Activated CD8-positive, alpha-beta T cell treated with anti-CD3 and anti-CD28 coated beads for 36 hours (primary cell): Measurements from ENCODE around the gene TNK2. TPM values are rescaled to one million over a fixed set of nuclear protein-coding genes. Genes with fewer than 3 reads are reported as not detected.
"Not testable (repeated sequence)": the region's sequence is repeated elsewhere in the genome, so short reads cannot be mapped to it uniquely, and the experiment has no call there.

Experiments used
- ATAC-seq: fragments of 200-7000 bp; cut with Tn5 transposase; one replicate; pipeline ENCODE4 v1.10.0; 2021; ENCODE audit warnings: mild to moderate bottlenecking, moderate library complexity
- CTCF ChIA-PET: fragments of 350-600 bp; sonication (Branson Sonifier 250); formaldehyde crosslinking; loops from one replicate; lab custom pipeline; 2021; ENCODE audit warnings: antibody characterized with exemption; lab: Charles Lee
- POLR2A ChIA-PET: fragments of 350-600 bp; sonication (Branson Sonifier 250); formaldehyde crosslinking; loops from one replicate; lab custom pipeline; 2021; ENCODE audit warnings: antibody characterized with exemption; lab: Charles Lee
- DNase-seq: peaks from one replicate; pipeline ENCODE4 v3.0.0-alpha.2; 2020
- H3K27ac Mint-ChIP-seq: one replicate; pipeline ENCODE4 v1.8.0; 2021; ENCODE audit warnings: mild to moderate bottlenecking, mixed read lengths
- H3K27me3 Mint-ChIP-seq: one replicate; pipeline ENCODE4 v1.8.0; 2021; ENCODE audit warnings: mixed read lengths
- H3K36me3 Mint-ChIP-seq: one replicate; pipeline ENCODE4 v1.8.0; 2021; ENCODE audit warnings: low read depth, mixed read lengths
- H3K4me1 Mint-ChIP-seq: one replicate; pipeline ENCODE4 v1.8.0; 2021; ENCODE audit warnings: low read depth, mixed read lengths
- H3K4me3 Mint-ChIP-seq: one replicate; pipeline ENCODE4 v1.8.0; 2021; ENCODE audit warnings: mild to moderate bottlenecking, moderate library complexity, mixed read lengths
- H3K9me3 Mint-ChIP-seq: one replicate; pipeline ENCODE4 v1.8.0; 2021; ENCODE audit warnings: mixed read lengths
- intact Hi-C: fragments of 100-400 bp; cut with micrococcal nuclease; formaldehyde crosslinking; loops from one replicate; pipeline ENCODE4 v1.10.0; 2022
- total RNA-seq, 2 experiments: library from RNA; stranded (reverse); gene quantifications; one replicate each; pipeline ENCODE4 v1.2.3, GENCODE V29; 2021
- TF ChIP-seq, protein P1 (sequence below): fragments of 200-600 bp; IDR thresholded peaks from one replicate; pipeline ENCODE4 v1.8.0; 2022; ENCODE audit warnings: antibody characterized with exemption, mild to moderate bottlenecking

The TNK2 gene
- total RNA-seq, result 10 to 100 TPM; 41.9 to 43.0 TPM

GRCh38 chr3:195907934-195908693 is at the start of gene TNK2:
TNK2 (minus strand) TSS chr3:195908551; CDS start chr3:195888588, 19,963 bp downstream.
- DNase-seq, result peak; percentile 79
- no peaks in the 10 kb centered on the region for H3K9me3 Mint-ChIP-seq
- H3K27me3 Mint-ChIP-seq, result no peaks in the 10 kb centered on the region
- ChIA-PET POLR2A (interaction anchor here (0.9 to 4.0 kb wide), 7 partner anchors 12 to 369 kb away, joined by 3 to 77 read pairs (median 4); no protein-coding TSS in a partner anchor), CTCF (interaction anchor here (1.0 to 4.6 kb wide), 6 partner anchors 8 to 54 kb away, joined by 3 to 89 read pairs (median 6); no protein-coding TSS in a partner anchor)
- peak; percentile 10 for ATAC-seq
- intact Hi-C loops, result no loop called here
- peaks cover 11% of the 10 kb centered on the region for H3K36me3 Mint-ChIP-seq
- H3K27ac Mint-ChIP-seq, result peak within 1 kb of the TSS; percentile 99
- peak within 1 kb of the TSS; percentile 82 for H3K4me3 Mint-ChIP-seq
- H3K4me1 Mint-ChIP-seq, result peaks cover 52% of the 10 kb centered on the region
- TF ChIP-seq, protein P1, sequence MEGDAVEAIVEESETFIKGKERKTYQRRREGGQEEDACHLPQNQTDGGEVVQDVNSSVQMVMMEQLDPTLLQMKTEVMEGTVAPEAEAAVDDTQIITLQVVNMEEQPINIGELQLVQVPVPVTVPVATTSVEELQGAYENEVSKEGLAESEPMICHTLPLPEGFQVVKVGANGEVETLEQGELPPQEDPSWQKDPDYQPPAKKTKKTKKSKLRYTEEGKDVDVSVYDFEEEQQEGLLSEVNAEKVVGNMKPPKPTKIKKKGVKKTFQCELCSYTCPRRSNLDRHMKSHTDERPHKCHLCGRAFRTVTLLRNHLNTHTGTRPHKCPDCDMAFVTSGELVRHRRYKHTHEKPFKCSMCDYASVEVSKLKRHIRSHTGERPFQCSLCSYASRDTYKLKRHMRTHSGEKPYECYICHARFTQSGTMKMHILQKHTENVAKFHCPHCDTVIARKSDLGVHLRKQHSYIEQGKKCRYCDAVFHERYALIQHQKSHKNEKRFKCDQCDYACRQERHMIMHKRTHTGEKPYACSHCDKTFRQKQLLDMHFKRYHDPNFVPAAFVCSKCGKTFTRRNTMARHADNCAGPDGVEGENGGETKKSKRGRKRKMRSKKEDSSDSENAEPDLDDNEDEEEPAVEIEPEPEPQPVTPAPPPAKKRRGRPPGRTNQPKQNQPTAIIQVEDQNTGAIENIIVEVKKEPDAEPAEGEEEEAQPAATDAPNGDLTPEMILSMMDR, result no peak

DNA sequence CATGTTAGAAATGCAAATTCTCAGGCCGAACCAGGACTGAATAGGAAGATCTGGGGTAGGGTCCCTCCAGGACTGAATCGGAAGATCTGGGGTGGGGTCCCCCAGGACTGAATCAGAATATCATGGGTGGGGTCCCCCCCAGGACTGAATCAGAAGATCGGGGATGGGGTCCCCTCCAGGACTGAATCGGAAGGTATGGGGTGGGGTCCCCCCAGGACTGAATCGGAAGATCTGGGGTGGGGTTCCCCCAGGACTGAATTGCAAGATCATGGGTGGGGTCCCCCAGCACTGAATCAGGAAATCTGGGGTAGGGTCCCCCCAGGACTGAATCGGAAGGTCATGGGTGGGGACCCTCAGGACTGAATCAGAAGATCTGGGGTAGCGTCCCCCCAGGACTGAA is 48.2 kb upstream of the TNK2 start:
- ChIA-PET POLR2A (no interaction called here), CTCF (no interaction called here)
- no peak overlapping the region for H3K4me3 Mint-ChIP-seq
- TF ChIP-seq, protein P1, result no peak
- intact Hi-C loops, result no loop called here
- peaks cover 30% of the 10 kb centered on the region for H3K4me1 Mint-ChIP-seq
- no peak for ATAC-seq
- H3K27ac Mint-ChIP-seq, result peak overlapping the region; percentile 41
- H3K9me3 Mint-ChIP-seq, result peaks cover 4% of the 10 kb centered on the region
- H3K36me3 Mint-ChIP-seq, result peaks cover 20% of the 10 kb centered on the region
- no peak for DNase-seq
- H3K27me3 Mint-ChIP-seq, result no peaks in the 10 kb centered on the region

DNA sequence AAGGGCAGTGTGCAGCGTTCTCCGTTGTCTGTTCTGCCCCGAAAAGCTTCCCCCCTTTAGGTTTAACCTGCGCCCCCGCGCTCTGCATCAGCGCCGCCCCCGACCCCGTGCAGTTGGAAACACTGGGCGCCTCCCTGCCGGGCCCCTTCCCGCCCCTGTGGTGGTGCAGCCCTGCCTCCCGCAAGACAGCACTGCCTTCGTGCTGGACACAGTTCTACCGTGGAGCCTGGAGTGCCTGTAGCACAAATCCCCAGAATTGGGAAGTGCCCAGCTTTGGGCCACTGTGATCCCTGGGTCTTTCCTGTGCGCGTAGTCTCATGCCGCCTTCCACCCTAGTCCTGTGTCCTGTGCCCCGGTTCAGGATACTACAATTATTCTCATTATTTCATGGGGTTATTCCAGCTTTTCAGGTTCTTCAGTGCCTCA is 47.1 kb upstream of the TNK2 start:
- CTCF ChIA-PET, POLR2A ChIA-PET, H3K27me3 Mint-ChIP-seq, H3K9me3 Mint-ChIP-seq, intact Hi-C loops: not testable (repeated sequence)
- peaks cover 37% of the 10 kb centered on the region for H3K4me1 Mint-ChIP-seq
- H3K27ac Mint-ChIP-seq, result peak overlapping the region; percentile 77
- DNase-seq (peak; percentile 82), ATAC-seq (peak; percentile 47)
- peaks cover 12% of the 10 kb centered on the region for H3K36me3 Mint-ChIP-seq
- peak overlapping the region; percentile 48 for H3K4me3 Mint-ChIP-seq

GRCh38 chr3:195954752-195955119 is 46.4 kb upstream of the TNK2 start:
- H3K27me3 Mint-ChIP-seq, POLR2A ChIA-PET, CTCF ChIA-PET, H3K9me3 Mint-ChIP-seq, intact Hi-C loops, DNase-seq: not testable (repeated sequence)
- Mint-ChIP-seq H3K27ac (peak overlapping the region; percentile 84), H3K4me3 (peak overlapping the region; percentile 75), H3K36me3 (peaks cover 17% of the 10 kb centered on the region), H3K4me1 (peaks cover 42% of the 10 kb centered on the region)
- peak; percentile 60 for ATAC-seq

- peaks cover 41% of the 10 kb centered on the region for H3K4me1 Mint-ChIP-seq
These were observed 45.9 kb upstream of the TNK2 start for GRCh38 chr3:195954052-195954751.

DNA sequence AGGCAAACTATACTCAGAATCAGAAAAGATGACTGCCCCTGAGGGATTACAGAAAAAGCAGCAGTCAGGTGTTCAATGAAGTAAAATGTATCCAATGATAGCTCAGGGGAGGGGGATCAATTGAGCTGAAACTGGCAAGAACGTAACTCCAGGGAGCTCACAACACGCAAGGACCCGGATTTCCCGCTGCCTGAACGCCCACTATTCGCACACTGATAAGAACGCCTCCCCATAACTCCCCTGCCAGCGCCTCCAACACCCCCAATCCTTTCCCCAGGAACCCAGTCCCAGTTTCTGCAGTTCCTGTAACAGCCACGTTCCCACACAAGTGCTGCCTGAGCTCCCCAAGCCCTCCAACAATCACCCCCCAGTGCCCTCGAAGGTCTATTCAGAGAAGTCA is 44.2 kb upstream of the TNK2 start:
- Mint-ChIP-seq H3K4me3 (peak overlapping the region; percentile 33), H3K4me1 (peaks cover 33% of the 10 kb centered on the region)
- POLR2A ChIA-PET, H3K9me3 Mint-ChIP-seq, CTCF ChIA-PET, H3K36me3 Mint-ChIP-seq, ATAC-seq, H3K27me3 Mint-ChIP-seq, H3K27ac Mint-ChIP-seq, intact Hi-C loops, DNase-seq: not testable (repeated sequence)

More at GRCh38 chr3:195954052-195954751, 45.9 kb upstream of the TNK2 start:
- H3K9me3 Mint-ChIP-seq, POLR2A ChIA-PET, H3K27me3 Mint-ChIP-seq, intact Hi-C loops, CTCF ChIA-PET: not testable (repeated sequence)
- peak; percentile 89 for ATAC-seq
- H3K36me3 Mint-ChIP-seq, result peaks cover 15% of the 10 kb centered on the region
- H3K27ac Mint-ChIP-seq, result peak overlapping the region; percentile 84
- DNase-seq, result peak; percentile 85
- H3K4me3 Mint-ChIP-seq, result peak overlapping the region; percentile 75

DNA sequence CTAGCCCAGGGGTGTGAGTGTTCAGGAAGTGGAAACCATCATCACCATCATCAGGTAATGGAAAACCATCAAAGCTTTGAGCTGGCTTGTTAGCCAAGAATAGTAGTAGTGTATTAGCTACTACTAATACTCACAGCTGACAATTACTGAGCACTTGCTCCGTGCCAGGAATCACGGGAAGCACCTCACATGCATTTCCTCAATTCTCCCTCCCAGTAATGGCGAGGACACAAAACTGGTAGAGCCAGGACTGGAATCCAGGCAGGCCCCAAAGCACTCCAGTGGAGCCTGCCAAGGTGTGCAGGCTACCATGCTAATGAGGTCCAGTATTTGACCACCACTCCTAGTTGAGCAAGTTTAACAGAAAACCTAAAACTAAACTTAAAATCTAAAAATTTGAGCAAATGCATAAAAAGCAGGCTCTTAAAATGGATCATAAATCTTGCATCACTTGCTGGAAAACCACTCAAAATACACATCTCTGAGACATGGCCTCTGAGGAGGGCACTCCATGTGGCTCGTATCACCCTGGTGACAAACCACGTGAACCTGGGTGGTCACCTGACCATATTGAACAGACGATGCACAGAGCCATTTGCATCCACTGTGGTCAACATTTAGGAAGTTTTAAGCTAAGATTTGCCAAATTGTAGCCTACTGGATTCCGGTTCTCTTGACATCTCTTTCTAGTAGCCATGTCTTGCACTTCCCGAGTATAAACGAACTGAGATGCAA is 43.3 kb upstream of the TNK2 start:
- H3K9me3 Mint-ChIP-seq, ATAC-seq, H3K4me3 Mint-ChIP-seq, H3K27me3 Mint-ChIP-seq, POLR2A ChIA-PET, intact Hi-C loops, CTCF ChIA-PET, H3K27ac Mint-ChIP-seq: not testable (repeated sequence)
- peak; percentile 27 for DNase-seq
- Mint-ChIP-seq H3K36me3 (peaks cover 13% of the 10 kb centered on the region), H3K4me1 (peaks cover 32% of the 10 kb centered on the region)

GRCh38 chr3:195950731-195951130 is 42.4 kb upstream of the TNK2 start:
- Mint-ChIP-seq H3K4me1 (peaks cover 24% of the 10 kb centered on the region), H3K36me3 (peaks cover 13% of the 10 kb centered on the region)
- H3K27ac Mint-ChIP-seq, ATAC-seq, H3K9me3 Mint-ChIP-seq, intact Hi-C loops, CTCF ChIA-PET, H3K27me3 Mint-ChIP-seq, H3K4me3 Mint-ChIP-seq, DNase-seq: not testable (repeated sequence)
- POLR2A ChIA-PET, result interaction anchor here (0.8 kb wide), 1 partner anchor 18 kb away, joined by 3 read pairs; no protein-coding TSS in a partner anchor

GRCh38 chr3:195950164-195950563 is 41.8 kb upstream of the TNK2 start:
- H3K27me3 Mint-ChIP-seq, ATAC-seq, H3K4me3 Mint-ChIP-seq, intact Hi-C loops, CTCF ChIA-PET, DNase-seq, H3K27ac Mint-ChIP-seq, H3K9me3 Mint-ChIP-seq: not testable (repeated sequence)
- Mint-ChIP-seq H3K36me3 (peaks cover 17% of the 10 kb centered on the region), H3K4me1 (peaks cover 20% of the 10 kb centered on the region)
- POLR2A ChIA-PET, result interaction anchor here (0.8 kb wide), 1 partner anchor 18 kb away, joined by 3 read pairs; no protein-coding TSS in a partner anchor
